Neural progenitor cell (in vitro differentiated cells): ENCODE results near the gene KCNJ10. TPM values are rescaled to one million over a fixed set of nuclear protein-coding genes. Genes with fewer than 3 reads are reported as not detected.

Source experiments
- DNase-seq: peaks from one replicate; pipeline ENCODE4 v3.0.0-alpha.2; 2016; ENCODE audit warnings: low spot score
- H2AFZ ChIP-seq: fragments of 200-600 bp; sonication (generic); replicated peaks from 2 replicates; pipeline ENCODE4 v1.6.1; 2016; ENCODE audit warnings: antibody characterized with exemption
- H3F3A ChIP-seq: fragments of 200-600 bp; sonication (generic); 2 replicates; pipeline ENCODE4 v1.6.1; 2016; ENCODE audit warnings: antibody characterized with exemption, low read depth
- H3K27ac ChIP-seq: fragments of 200-600 bp; sonication (generic); 2 replicates; pipeline ENCODE4 v1.5.1; 2016; ENCODE audit warnings: mild to moderate bottlenecking
- H3K27me3 ChIP-seq: fragments of 200-600 bp; sonication (generic); 2 replicates; pipeline ENCODE4 v1.6.1; 2016; ENCODE audit warnings: mild to moderate bottlenecking, moderate library complexity
- H3K36me3 ChIP-seq: fragments of 200-600 bp; sonication (generic); 2 replicates; pipeline ENCODE4 v1.5.1; 2016
- H3K4me1 ChIP-seq: fragments of 200-600 bp; sonication (generic); 2 replicates; pipeline ENCODE4 v1.6.1; 2016; ENCODE audit warnings: mixed run types
- H3K4me2 ChIP-seq: fragments of 200-600 bp; sonication (generic); 2 replicates; pipeline ENCODE4 v1.6.1; 2016
- H3K4me3 ChIP-seq: fragments of 200-600 bp; sonication (generic); 2 replicates; pipeline ENCODE4 v1.5.1; 2016
- H3K79me2 ChIP-seq: fragments of 200-600 bp; sonication (generic); 2 replicates; pipeline ENCODE4 v1.6.1; 2016; ENCODE audit warnings: low read depth
- H3K9ac ChIP-seq: fragments of 200-600 bp; sonication (generic); 2 replicates; pipeline ENCODE4 v1.6.1; 2016
- H3K9me3 ChIP-seq: fragments of 200-600 bp; sonication (generic); 2 replicates; pipeline ENCODE4 v1.5.1; 2016; ENCODE audit warnings: low read depth
- H4K20me1 ChIP-seq: fragments of 200-600 bp; sonication (generic); 2 replicates; pipeline ENCODE4 v1.6.1; 2016; ENCODE audit warnings: low read depth
- H3K27ac Mint-ChIP-seq: 3 replicates; pipeline ENCODE4 v1.8.0; 2021; ENCODE audit warnings: mixed read lengths
- H3K27me3 Mint-ChIP-seq: 2 replicates; pipeline ENCODE4 v1.8.0; 2022; ENCODE audit warnings: low read depth, mild to moderate bottlenecking, inconsistent platforms, moderate library complexity, mixed read lengths; ENCODE audit not compliant: insufficient read depth
- H3K36me3 Mint-ChIP-seq: 3 replicates; pipeline ENCODE4 v1.8.0; 2021; ENCODE audit warnings: mixed read lengths
- H3K4me1 Mint-ChIP-seq: 3 replicates; pipeline ENCODE4 v1.8.0; 2021; ENCODE audit warnings: mixed read lengths
- H3K4me3 Mint-ChIP-seq: 3 replicates; pipeline ENCODE4 v1.8.0; 2021; ENCODE audit warnings: mild to moderate bottlenecking, moderate library complexity, mixed read lengths
- H3K9me3 Mint-ChIP-seq: 3 replicates; pipeline ENCODE4 v1.8.0; 2020; ENCODE audit warnings: mixed read lengths
- CTCF ChIP-seq: fragments of 200-600 bp; sonication (generic); IDR thresholded peaks from 2 replicates; pipeline ENCODE4 v1.5.1; 2017; ENCODE audit warnings: antibody characterized with exemption, mild to moderate bottlenecking
- EZH2 ChIP-seq: fragments of 200-600 bp; sonication (generic); IDR thresholded peaks from 2 replicates; pipeline ENCODE4 v1.6.1; 2017; ENCODE audit warnings: antibody characterized with exemption, mild to moderate bottlenecking, moderate library complexity
- EZH2phosphoT487 ChIP-seq: fragments of 200-600 bp; sonication (generic); IDR thresholded peaks from 2 replicates; pipeline ENCODE4 v1.6.1; 2017; ENCODE audit warnings: antibody characterized with exemption
- total RNA-seq: library from RNA; depleted of rRNA; stranded (reverse); fragments of >200 nt; gene quantifications from 2 replicates; pipeline ENCODE4 v1.2.3, GENCODE V29; 2015; ENCODE audit warnings: low replicate concordance

The KCNJ10 gene
- total RNA-seq, 1 donor from 2014 or later = not detected

- Histone ChIP-seq H3K4me2 (no peak overlapping the region), H3K4me1 (no peaks in the 10 kb centered on the region), H3K36me3 (no peaks in the 10 kb centered on the region), H3K27ac (no peak overlapping the region), H3K9me3 (no peaks in the 10 kb centered on the region), H3K79me2 (no peaks in the 10 kb centered on the region), H3K4me3 (no peak overlapping the region), H2AFZ (no peak overlapping the region), H3K9ac (no peak overlapping the region), H3K27me3 (no peaks in the 10 kb centered on the region), H4K20me1 (no peaks in the 10 kb centered on the region), H3F3A (no peaks in the 10 kb centered on the region)
- Mint-ChIP-seq H3K9me3 (peaks cover 2% of the 10 kb centered on the region), H3K36me3 (no peaks in the 10 kb centered on the region), H3K4me3 (no peak overlapping the region), H3K4me1 (peaks cover 3% of the 10 kb centered on the region), H3K27ac (no peak overlapping the region), H3K27me3 (peaks cover 10% of the 10 kb centered on the region)
- no peak for DNase-seq
- TF ChIP-seq EZH2 (no peak), CTCF (no peak), EZH2phosphoT487 (no peak)
Measured at GRCh38 chr1:159952932-159953331, 117.0 kb downstream of the KCNJ10 start.

- Histone ChIP-seq H3K79me2 (no peaks in the 10 kb centered on the region), H3F3A (no peaks in the 10 kb centered on the region), H3K9me3 (no peaks in the 10 kb centered on the region), H3K4me2 (no peak overlapping the region), H3K9ac (no peak overlapping the region), H3K4me1 (peaks cover 1% of the 10 kb centered on the region), H3K36me3 (no peaks in the 10 kb centered on the region), H3K4me3 (no peak overlapping the region), H3K27ac (no peak overlapping the region), H4K20me1 (no peaks in the 10 kb centered on the region), H3K27me3 (no peaks in the 10 kb centered on the region), H2AFZ (no peak overlapping the region)
- Mint-ChIP-seq H3K27ac (no peak overlapping the region), H3K27me3 (peaks cover 13% of the 10 kb centered on the region), H3K4me3 (no peak overlapping the region), H3K36me3 (no peaks in the 10 kb centered on the region), H3K9me3 (no peaks in the 10 kb centered on the region), H3K4me1 (peaks cover 3% of the 10 kb centered on the region)
- DNase-seq = no peak
- TF ChIP-seq EZH2phosphoT487 (no peak), CTCF (no peak), EZH2 (no peak)
Measured at GRCh38 chr1:159951551-159951950, 118.4 kb downstream of the KCNJ10 start.

GRCh38 chr1:159951016-159951415 lies 118.9 kb downstream of the KCNJ10 start:
- Mint-ChIP-seq H3K4me3 (no peak overlapping the region), H3K9me3 (no peaks in the 10 kb centered on the region), H3K36me3 (no peaks in the 10 kb centered on the region), H3K4me1 (peaks cover 6% of the 10 kb centered on the region), H3K27me3 (peaks cover 13% of the 10 kb centered on the region), H3K27ac (no peak overlapping the region)
- Histone ChIP-seq H3K4me2 (no peak overlapping the region), H3F3A (peaks cover 4% of the 10 kb centered on the region), H4K20me1 (no peaks in the 10 kb centered on the region), H3K9me3 (no peaks in the 10 kb centered on the region), H3K9ac (no peak overlapping the region), H3K36me3 (no peaks in the 10 kb centered on the region), H3K27me3 (no peaks in the 10 kb centered on the region), H3K79me2 (no peaks in the 10 kb centered on the region), H3K27ac (no peak overlapping the region), H3K4me3 (no peak overlapping the region), H2AFZ (no peak overlapping the region), H3K4me1 (peaks cover 7% of the 10 kb centered on the region)
- TF ChIP-seq EZH2 (no peak), CTCF (no peak), EZH2phosphoT487 (no peak)
- DNase-seq = no peak
